Neural cell (in vitro differentiated cells): ENCODE data around the gene IMMP2L. TPM values are rescaled to one million over a fixed set of nuclear protein-coding genes. Genes with fewer than 3 reads are reported as not detected.
"Not testable (repeated sequence)": the region's sequence is repeated elsewhere in the genome, so short reads cannot be mapped to it uniquely, and the experiment has no call there.

Experiments
- H2AFZ ChIP-seq: fragments of 200-600, 300-800 bp; sonication (generic), shearing (Covaris generic); 2 replicates; pipeline ENCODE4 v1.6.0; 2014; ENCODE audit warnings: low read depth, mild to moderate bottlenecking, antibody characterized with exemption, low read length, moderate library complexity
- H3F3A ChIP-seq: fragments of 200-600 bp; shearing (Covaris generic); 2 replicates; pipeline ENCODE4 v1.6.1; 2016; ENCODE audit warnings: mild to moderate bottlenecking, moderate library complexity, mixed read lengths, antibody characterized with exemption, low read length; ENCODE audit not compliant: insufficient read depth, poor library complexity, severe bottlenecking
- H3K27ac ChIP-seq: fragments of 200-600, 300-800 bp; sonication (generic), shearing (Covaris generic); 2 replicates; pipeline ENCODE4 v1.5.1; 2014; ENCODE audit warnings: mild to moderate bottlenecking, low read length, moderate library complexity
- H3K27me3 ChIP-seq: fragments of 300-800, 200-600 bp; sonication (generic), shearing (Covaris generic); 2 replicates; pipeline ENCODE4 v1.6.0; 2014; ENCODE audit warnings: mild to moderate bottlenecking, low read depth, low read length, moderate library complexity; ENCODE audit not compliant: insufficient read depth
- H3K36me3 ChIP-seq: fragments of 300-800, 200-600 bp; sonication (generic), shearing (Covaris generic); 2 replicates; pipeline ENCODE4 v1.5.1; 2014; ENCODE audit warnings: mild to moderate bottlenecking, antibody characterized with exemption, low read length, moderate library complexity; ENCODE audit not compliant: insufficient read depth
- H3K4me2 ChIP-seq: fragments of 300-800, 200-600 bp; sonication (generic), shearing (Covaris generic); 2 replicates; pipeline ENCODE4 v1.6.0; 2014; ENCODE audit warnings: mild to moderate bottlenecking, low read length
- H3K4me3 ChIP-seq: fragments of 300-800, 200-600 bp; sonication (generic), shearing (Covaris generic); 2 replicates; pipeline ENCODE4 v1.5.1; 2014; ENCODE audit warnings: mild to moderate bottlenecking, low read length, moderate library complexity
- H3K79me2 ChIP-seq: fragments of 200-600 bp; shearing (Covaris generic); replicated peaks from 2 replicates; pipeline ENCODE4 v1.6.0; 2014; ENCODE audit warnings: mild to moderate bottlenecking, low read length, moderate library complexity; ENCODE audit not compliant: insufficient read depth
- H3K9ac ChIP-seq: fragments of 300-800, 200-600 bp; sonication (generic), shearing (Covaris generic); 2 replicates; pipeline ENCODE4 v1.6.1; 2016; ENCODE audit warnings: mild to moderate bottlenecking, low read length, mixed read lengths
- H3K9me2 ChIP-seq: fragments of 200-600 bp; shearing (Covaris generic); 2 replicates; pipeline ENCODE4 v1.6.1; 2016; ENCODE audit warnings: mild to moderate bottlenecking, low read length, mixed read lengths; ENCODE audit not compliant: insufficient read depth
- H3K9me3 ChIP-seq: fragments of 200-600, 300-800 bp; sonication (generic), shearing (Covaris generic); 2 replicates; pipeline ENCODE4 v1.6.1; 2016; ENCODE audit warnings: mild to moderate bottlenecking, mixed run types, low read length, moderate library complexity, mixed read lengths
- H4K20me1 ChIP-seq: fragments of 200-600 bp; shearing (Covaris generic); 2 replicates; pipeline ENCODE4 v1.6.1; 2016; ENCODE audit warnings: mild to moderate bottlenecking, mixed run types; ENCODE audit not compliant: insufficient read depth
- CTCF ChIP-seq: fragments of 450-650 bp; IDR thresholded peaks from 2 replicates; pipeline ENCODE4 v1.5.1; 2014; ENCODE audit warnings: antibody characterized with exemption, mild to moderate bottlenecking, moderate library complexity; ENCODE audit not compliant: poor library complexity, severe bottlenecking
- EP300 ChIP-seq: fragments of 450-650 bp; conservative IDR thresholded peaks from 2 replicates; pipeline ENCODE4 v1.6.1; 2014; ENCODE audit warnings: antibody characterized with exemption, mild to moderate bottlenecking, moderate library complexity; ENCODE audit not compliant: poor library complexity, severe bottlenecking
- EZH2 ChIP-seq: fragments of 200-600, 300-800 bp; shearing (Covaris generic), sonication (generic); IDR thresholded peaks from 2 replicates; pipeline ENCODE4 v1.6.1; 2014; ENCODE audit warnings: antibody characterized with exemption, low read length, borderline replicate concordance, mild to moderate bottlenecking; ENCODE audit not compliant: insufficient read depth, poor library complexity, severe bottlenecking
- MXI1 ChIP-seq: fragments of 450-650 bp; conservative IDR thresholded peaks from 2 replicates; pipeline ENCODE4 v1.6.1; 2014; ENCODE audit warnings: antibody characterized with exemption, mild to moderate bottlenecking; ENCODE audit not compliant: poor library complexity, severe bottlenecking
- POLR2AphosphoS5 ChIP-seq: IDR thresholded peaks from 2 replicates; pipeline ENCODE4 v1.6.1; 2012
- RAD21 ChIP-seq: fragments of 450-650 bp; conservative IDR thresholded peaks from 2 replicates; pipeline ENCODE4 v1.6.1; 2014; ENCODE audit warnings: antibody characterized with exemption, mild to moderate bottlenecking, moderate library complexity
- REST ChIP-seq: IDR thresholded peaks from 2 replicates; pipeline ENCODE4 v1.6.1; 2012; ENCODE audit warnings: borderline replicate concordance
- SMC3 ChIP-seq: fragments of 450-650 bp; conservative IDR thresholded peaks from 2 replicates; pipeline ENCODE4 v1.6.1; 2014; ENCODE audit warnings: antibody characterized with exemption, mild to moderate bottlenecking, moderate library complexity; ENCODE audit not compliant: poor library complexity
- TAF1 ChIP-seq: IDR thresholded peaks from 2 replicates; pipeline ENCODE4 v1.6.1; 2012; ENCODE audit warnings: low read depth
- polyA plus RNA-seq: library from polyadenylated mRNA; depleted of rRNA; stranded (reverse); fragments of >200 nt; gene quantifications from 2 replicates; pipeline ENCODE4 v1.2.3, GENCODE V29; 2014

The IMMP2L gene
- polyA plus RNA-seq, 1 donor from 2014 or later, result 9.7 TPM

GRCh38 chr7:111074071-111074747, 488.1 kb downstream of the IMMP2L start:
- no peaks in the 10 kb centered on the region for H3F3A ChIP-seq
- H3K9ac ChIP-seq, result no peak overlapping the region
- no peaks in the 10 kb centered on the region for H3K9me2 ChIP-seq
- H3K36me3 ChIP-seq, result no peaks in the 10 kb centered on the region
- no peaks in the 10 kb centered on the region for H3K27me3 ChIP-seq
- no peak overlapping the region for H3K4me2 ChIP-seq
- no peaks in the 10 kb centered on the region for H3K79me2 ChIP-seq
- TF ChIP-seq RAD21, result no peak
- TF ChIP-seq TAF1, result no peak
- no peak for TF ChIP-seq EP300
- no peak for TF ChIP-seq SMC3
- no peak for TF ChIP-seq CTCF
- no peak for TF ChIP-seq EZH2
- no peak for TF ChIP-seq REST
- no peak for TF ChIP-seq POLR2AphosphoS5
- H3K4me3 ChIP-seq, result no peak overlapping the region
- no peak overlapping the region for H3K27ac ChIP-seq
- H3K9me3 ChIP-seq, result no peaks in the 10 kb centered on the region
- H4K20me1 ChIP-seq, result no peaks in the 10 kb centered on the region
- H2AFZ ChIP-seq, result no peak overlapping the region

- H3K9me2 ChIP-seq, H3K36me3 ChIP-seq, H3F3A ChIP-seq, H2AFZ ChIP-seq, H4K20me1 ChIP-seq, H3K9ac ChIP-seq, H3K27me3 ChIP-seq, H3K9me3 ChIP-seq, H3K4me3 ChIP-seq, H3K27ac ChIP-seq, H3K79me2 ChIP-seq, H3K4me2 ChIP-seq: not testable (repeated sequence)
Measured at GRCh38 chr7:111072658-111073057, 489.6 kb downstream of the IMMP2L start.

GRCh38 chr7:111071556-111071955, 490.7 kb downstream of the IMMP2L start:
- Histone ChIP-seq H3K4me2 (no peak overlapping the region), H3K4me3 (no peak overlapping the region), H3K27me3 (no peaks in the 10 kb centered on the region), H4K20me1 (no peaks in the 10 kb centered on the region), H3K9ac (no peak overlapping the region), H3K36me3 (no peaks in the 10 kb centered on the region), H3K9me2 (no peaks in the 10 kb centered on the region), H3F3A (no peaks in the 10 kb centered on the region), H2AFZ (no peak overlapping the region), H3K9me3 (no peaks in the 10 kb centered on the region), H3K27ac (no peak overlapping the region), H3K79me2 (no peaks in the 10 kb centered on the region)
- TF ChIP-seq POLR2AphosphoS5 (no peak), TAF1 (no peak), SMC3 (no peak), CTCF (no peak), RAD21 (no peak), REST (no peak), MXI1 (no peak), EP300 (no peak), EZH2 (no peak)
